ENCODE measurements around the gene FOXL1. TPM values are rescaled to one million over a fixed set of nuclear protein-coding genes. Genes with fewer than 3 reads are reported as not detected.

Gene FOXL1
- total RNA-seq, 2 experiments from 2014 or later = not detected

GRCh38 chr16:86577314-86577971 is 906 bp upstream of the FOXL1 start:
- ChIA-PET POLR2A (no interaction called here), CTCF (interaction anchor here (0.6 to 2.4 kb wide), 3 partner anchors 13 to 60 kb away, joined by 3 to 11 read pairs (median 4); no protein-coding TSS in a partner anchor)
- Mint-ChIP-seq H3K36me3 (ENCODE audit: low read depth) (no peaks in the 10 kb centered on the region), H3K9me3 (ENCODE audit: low read depth) (no peaks in the 10 kb centered on the region), H3K4me1 (peaks cover 9% of the 10 kb centered on the region), H3K27ac (no peak overlapping the region), H3K4me3 (no peak overlapping the region), H3K27me3 (peaks cover 64% of the 10 kb centered on the region)
- DNase-seq = no peak
- intact Hi-C loops (cut with DNase I, micrococcal nuclease) = no loop called here
- no peak for ATAC-seq

DNA sequence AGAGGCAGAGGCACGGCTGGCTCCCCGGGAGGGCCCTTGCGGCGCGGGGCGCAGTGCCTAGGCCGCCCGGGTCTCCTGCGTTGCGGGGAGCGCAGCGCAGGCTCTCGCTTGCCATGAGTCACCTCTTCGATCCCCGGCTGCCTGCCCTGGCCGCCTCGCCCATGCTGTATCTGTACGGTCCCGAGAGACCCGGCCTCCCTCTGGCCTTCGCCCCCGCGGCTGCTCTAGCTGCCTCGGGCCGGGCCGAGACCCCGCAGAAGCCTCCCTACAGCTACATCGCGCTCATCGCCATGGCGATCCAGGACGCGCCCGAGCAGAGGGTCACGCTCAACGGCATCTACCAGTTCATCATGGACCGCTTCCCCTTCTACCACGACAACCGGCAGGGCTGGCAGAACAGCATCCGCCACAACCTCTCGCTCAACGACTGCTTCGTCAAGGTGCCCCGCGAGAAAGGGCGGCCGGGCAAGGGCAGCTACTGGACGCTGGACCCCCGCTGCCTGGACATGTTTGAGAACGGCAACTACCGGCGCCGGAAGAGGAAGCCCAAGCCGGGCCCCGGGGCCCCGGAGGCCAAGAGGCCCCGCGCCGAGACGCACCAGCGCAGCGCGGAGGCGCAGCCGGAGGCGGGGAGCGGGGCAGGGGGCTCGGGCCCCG is 390 bp downstream of the FOXL1 start:
- H3K9me3 Mint-ChIP-seq (ENCODE audit: low read depth) = no peaks in the 10 kb centered on the region
- no peak overlapping the region for H3K27ac Mint-ChIP-seq
- H3K27me3 Mint-ChIP-seq = peaks cover 63% of the 10 kb centered on the region
- no peak for DNase-seq
- POLR2A ChIA-PET = no interaction called here
- CTCF ChIA-PET = interaction anchor here (2.4 kb wide), 1 partner anchor 14 kb away, joined by 11 read pairs; no protein-coding TSS in a partner anchor
- peaks cover 9% of the 10 kb centered on the region for H3K4me1 Mint-ChIP-seq
- intact Hi-C loops (cut with DNase I, micrococcal nuclease) = no loop called here
- H3K36me3 Mint-ChIP-seq (ENCODE audit: low read depth) = no peaks in the 10 kb centered on the region
- no peak overlapping the region for H3K4me3 Mint-ChIP-seq
- ATAC-seq = peak; percentile 48

- ChIA-PET CTCF (interaction anchor here (2.4 kb wide), 1 partner anchor 15 kb away, joined by 11 read pairs; no protein-coding TSS in a partner anchor), POLR2A (no interaction called here)
- H3K36me3 Mint-ChIP-seq (ENCODE audit: low read depth) = no peaks in the 10 kb centered on the region
- H3K27me3 Mint-ChIP-seq = peaks cover 59% of the 10 kb centered on the region
- DNase-seq = no peak
- H3K4me1 Mint-ChIP-seq = peaks cover 9% of the 10 kb centered on the region
- intact Hi-C loops (cut with DNase I, micrococcal nuclease) = no loop called here
- no peak overlapping the region for H3K27ac Mint-ChIP-seq
- no peaks in the 10 kb centered on the region for H3K9me3 Mint-ChIP-seq (ENCODE audit: low read depth)
- ATAC-seq = no peak
- no peak overlapping the region for H3K4me3 Mint-ChIP-seq
These were observed 1.1 kb downstream of the FOXL1 start for GRCh38 chr16:86579268-86580062.

GRCh38 chr16:86580063-86580790 is 1.9 kb downstream of the FOXL1 start:
- ATAC-seq (no peak), DNase-seq (no peak)
- CTCF ChIA-PET = interaction anchor here (2.4 kb wide), 1 partner anchor 16 kb away, joined by 11 read pairs; no protein-coding TSS in a partner anchor
- Mint-ChIP-seq H3K9me3 (ENCODE audit: low read depth) (no peaks in the 10 kb centered on the region), H3K27ac (no peak overlapping the region), H3K36me3 (ENCODE audit: low read depth) (no peaks in the 10 kb centered on the region), H3K4me1 (peaks cover 9% of the 10 kb centered on the region), H3K4me3 (no peak overlapping the region), H3K27me3 (peaks cover 54% of the 10 kb centered on the region)
- POLR2A ChIA-PET = no interaction called here
- intact Hi-C loops (cut with DNase I, micrococcal nuclease) = no loop called here

DNA sequence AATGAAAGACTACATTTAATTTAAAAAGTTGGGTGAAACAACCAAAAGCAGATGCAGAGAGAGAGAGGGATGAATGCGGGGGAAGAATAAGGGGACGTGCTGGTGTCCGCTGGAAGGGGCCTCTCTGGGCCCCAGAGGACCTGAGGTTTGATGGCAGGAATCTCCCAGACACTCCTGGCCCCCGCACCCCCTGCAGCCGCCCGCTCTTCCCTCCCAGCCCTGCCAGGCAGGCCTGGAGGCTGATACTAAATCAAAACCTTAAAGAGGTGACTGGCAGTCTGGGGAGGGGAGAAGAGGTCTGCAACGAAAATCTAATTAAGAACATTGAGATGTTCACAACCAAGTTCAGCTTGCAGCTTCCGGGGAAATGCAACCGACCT is 2.4 kb downstream of the FOXL1 start:
- no peak for DNase-seq
- no peak overlapping the region for H3K27ac Mint-ChIP-seq
- no peak overlapping the region for H3K4me3 Mint-ChIP-seq
- CTCF ChIA-PET = no interaction called here
- H3K9me3 Mint-ChIP-seq (ENCODE audit: low read depth) = no peaks in the 10 kb centered on the region
- peaks cover 9% of the 10 kb centered on the region for H3K4me1 Mint-ChIP-seq
- intact Hi-C loops (cut with DNase I, micrococcal nuclease) = no loop called here
- H3K36me3 Mint-ChIP-seq (ENCODE audit: low read depth) = no peaks in the 10 kb centered on the region
- H3K27me3 Mint-ChIP-seq = peaks cover 50% of the 10 kb centered on the region
- no peak for ATAC-seq
- POLR2A ChIA-PET = no interaction called here

DNA sequence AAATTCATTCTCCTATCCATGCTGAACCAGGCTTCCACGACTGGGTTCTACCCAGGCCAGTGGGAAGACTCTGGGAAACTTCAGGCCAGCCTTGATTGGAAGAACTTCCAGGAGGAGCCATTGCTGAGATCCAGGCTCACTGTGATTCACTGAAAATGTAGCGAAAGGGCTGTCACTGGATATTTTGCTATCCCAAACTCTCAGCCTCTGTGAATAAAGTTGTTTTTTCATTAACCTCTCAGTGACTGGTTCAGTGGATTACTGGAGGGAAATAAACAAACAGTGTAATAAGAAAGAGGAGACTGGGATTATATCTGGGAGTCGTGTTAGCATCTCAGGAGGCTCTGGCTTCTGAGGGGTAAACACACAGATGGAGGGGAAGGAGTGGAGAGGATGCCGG is 3.1 kb downstream of the FOXL1 start:
- Mint-ChIP-seq H3K27ac (no peak overlapping the region), H3K36me3 (ENCODE audit: low read depth) (no peaks in the 10 kb centered on the region), H3K4me3 (no peak overlapping the region), H3K9me3 (ENCODE audit: low read depth) (no peaks in the 10 kb centered on the region), H3K4me1 (peaks cover 5% of the 10 kb centered on the region), H3K27me3 (peaks cover 46% of the 10 kb centered on the region)
- DNase-seq (no peak), ATAC-seq (no peak)
- POLR2A ChIA-PET = no interaction called here
- intact Hi-C loops (cut with DNase I, micrococcal nuclease) = no loop called here
- CTCF ChIA-PET = no interaction called here

DNA sequence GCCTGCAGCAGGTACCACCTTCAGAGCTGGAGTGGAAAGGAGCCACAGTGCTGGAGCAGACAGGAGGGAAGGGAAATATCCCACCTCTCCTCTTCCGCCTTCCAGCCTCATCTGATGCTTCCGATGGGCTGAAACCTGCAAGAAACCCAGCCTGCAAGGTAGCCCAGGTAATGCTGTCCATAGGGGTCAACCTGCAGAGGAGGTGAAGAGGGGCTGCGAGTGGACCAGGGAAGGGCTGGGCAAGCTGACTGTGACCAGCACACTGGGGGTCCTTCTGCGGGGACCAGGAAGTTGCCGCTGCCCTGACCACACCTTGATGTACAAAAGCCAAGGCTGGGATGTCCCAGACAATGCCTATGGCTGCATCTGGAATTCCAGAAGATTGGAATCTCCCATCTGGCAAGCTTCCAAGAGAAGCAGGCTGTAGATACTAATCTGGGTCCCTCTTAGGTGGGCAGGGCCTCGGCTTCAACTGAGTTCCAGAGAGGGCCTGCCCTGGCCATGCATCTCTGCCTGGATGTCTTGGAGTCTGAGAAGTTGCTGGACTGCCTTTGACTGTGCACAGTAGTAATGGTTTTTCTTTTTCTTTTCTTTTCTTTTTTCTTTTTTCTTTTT is 5.8 kb downstream of the FOXL1 start:
- ChIA-PET POLR2A (no interaction called here), CTCF (interaction anchor here (0.6 kb wide), 2 partner anchors 478 to 481 kb away, joined by 3 to 4 read pairs; no protein-coding TSS in a partner anchor)
- H3K9me3 Mint-ChIP-seq (ENCODE audit: low read depth) = no peaks in the 10 kb centered on the region
- peaks cover 27% of the 10 kb centered on the region for H3K27me3 Mint-ChIP-seq
- ATAC-seq = no peak
- intact Hi-C loops (cut with DNase I, micrococcal nuclease) = no loop called here
- no peak overlapping the region for H3K27ac Mint-ChIP-seq
- no peaks in the 10 kb centered on the region for H3K4me1 Mint-ChIP-seq
- H3K36me3 Mint-ChIP-seq (ENCODE audit: low read depth) = no peaks in the 10 kb centered on the region
- no peak for DNase-seq
- no peak overlapping the region for H3K4me3 Mint-ChIP-seq

- intact Hi-C loops (cut with DNase I, micrococcal nuclease) = no loop called here
- DNase-seq (no peak), ATAC-seq (no peak)
- H3K4me1 Mint-ChIP-seq = no peaks in the 10 kb centered on the region
- no peak overlapping the region for H3K4me3 Mint-ChIP-seq
- no peaks in the 10 kb centered on the region for H3K36me3 Mint-ChIP-seq (ENCODE audit: low read depth)
- ChIA-PET POLR2A (no interaction called here), CTCF (no interaction called here)
- H3K27ac Mint-ChIP-seq = no peak overlapping the region
- H3K27me3 Mint-ChIP-seq = peaks cover 26% of the 10 kb centered on the region
- no peaks in the 10 kb centered on the region for H3K9me3 Mint-ChIP-seq (ENCODE audit: low read depth)
These were observed 6.7 kb downstream of the FOXL1 start for GRCh38 chr16:86584726-86585721.

GRCh38 chr16:86585821-86586611 is 7.7 kb downstream of the FOXL1 start:
- ChIA-PET CTCF (no interaction called here), POLR2A (no interaction called here)
- Mint-ChIP-seq H3K27ac (no peak overlapping the region), H3K4me3 (no peak overlapping the region), H3K9me3 (ENCODE audit: low read depth) (no peaks in the 10 kb centered on the region), H3K27me3 (peaks cover 20% of the 10 kb centered on the region), H3K4me1 (no peaks in the 10 kb centered on the region), H3K36me3 (ENCODE audit: low read depth) (no peaks in the 10 kb centered on the region)
- ATAC-seq (no peak), DNase-seq (no peak)
- intact Hi-C loops (cut with DNase I, micrococcal nuclease) = no loop called here

DNA sequence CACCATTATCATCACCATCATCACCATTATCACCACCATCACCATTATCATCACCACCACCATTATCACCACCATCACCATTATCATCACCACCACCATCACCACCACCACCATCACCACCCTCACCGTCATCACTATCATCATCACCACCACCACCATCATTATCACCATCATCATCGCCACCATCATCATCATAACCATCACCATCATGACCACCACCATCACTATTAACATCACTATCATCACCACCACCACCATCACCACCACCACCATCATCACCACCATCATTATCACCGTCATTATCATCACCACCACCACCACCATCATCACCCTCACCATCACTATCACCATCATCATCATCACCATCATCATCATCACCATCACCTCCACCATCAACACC is 9.1 kb downstream of the FOXL1 start:
- intact Hi-C loops (cut with DNase I, micrococcal nuclease) = no loop called here
- no peaks in the 10 kb centered on the region for H3K4me1 Mint-ChIP-seq
- H3K4me3 Mint-ChIP-seq = no peak overlapping the region
- DNase-seq (no peak), ATAC-seq (no peak)
- ChIA-PET CTCF (no interaction called here), POLR2A (no interaction called here)
- peaks cover 19% of the 10 kb centered on the region for H3K27me3 Mint-ChIP-seq
- no peaks in the 10 kb centered on the region for H3K9me3 Mint-ChIP-seq (ENCODE audit: low read depth)
- H3K36me3 Mint-ChIP-seq (ENCODE audit: low read depth) = no peaks in the 10 kb centered on the region
- H3K27ac Mint-ChIP-seq = no peak overlapping the region
